B cell (primary cell): ENCODE measurements around the gene ZNF282. TPM values are rescaled to one million over a fixed set of nuclear protein-coding genes. Genes with fewer than 3 reads are reported as not detected.

Source experiments
- ATAC-seq: fragments of 200-7000 bp; cut with Tn5 transposase; one replicate; pipeline ENCODE4 v1.10.0; 2021; ENCODE audit warnings: low read depth, mild to moderate bottlenecking, moderate number of reproducible peaks, moderate library complexity
- CTCF ChIA-PET: fragments of 350-600 bp; sonication (Branson Sonifier 250); formaldehyde crosslinking; loops from one replicate; lab custom pipeline; 2021; ENCODE audit warnings: antibody characterized with exemption, inconsistent platforms; lab: Charles Lee
- POLR2A ChIA-PET: fragments of 350-600 bp; sonication (Branson Sonifier 250); formaldehyde crosslinking; loops from one replicate; lab custom pipeline; 2021; ENCODE audit warnings: antibody characterized with exemption; lab: Charles Lee
- DNase-seq: peaks from one replicate; pipeline ENCODE4 v3.0.0; 2013
- H2AFZ ChIP-seq: 2 replicates; pipeline ENCODE4 v1.6.1; 2012; ENCODE audit warnings: mild to moderate bottlenecking, low read depth, low read length; ENCODE audit not compliant: insufficient read depth, poor library complexity, severe bottlenecking
- H3K27ac ChIP-seq, 2 donors: 1 replicate in 1 of 2; 2 replicates in 1 of 2; pipeline ENCODE4 v1.5.1; 2012 to 2013; ENCODE audit warnings: low read length in 2 of 2, mild to moderate bottlenecking in 2 of 2, moderate library complexity in 1 of 2
- H3K27me3 ChIP-seq, 4 experiments: fragments of 200-600 bp in 1 of 4; sonication (generic) in 1 of 4; replicated peaks in 1 of 4; 1 replicate in 2 of 4; 2 replicates in 2 of 4; pipeline versions ENCODE4 v1.6.1 to v1.7.0; 2013 to 2016; ENCODE audit warnings: low read length in 3 of 4, mild to moderate bottlenecking in 2 of 4, mixed read lengths in 1 of 4, moderate library complexity in 1 of 4; ENCODE audit not compliant: insufficient read depth in 4 of 4, control insufficient read depth in 3 of 4; ENCODE audit errors: control extremely low read depth in 1 of 4
- H3K36me3 ChIP-seq, 2 experiments: replicated peaks in 1 of 2; 1 replicate in 1 of 2; 2 replicates in 1 of 2; pipeline versions ENCODE4 v1.6.1 to v1.7.1; 2013; ENCODE audit warnings: low read length in 1 of 2; ENCODE audit not compliant: insufficient read depth in 2 of 2, control insufficient read depth in 1 of 2; ENCODE audit errors: control extremely low read depth in 1 of 2, extremely low read depth in 1 of 2
- H3K4me1 ChIP-seq, 2 donors: fragments of 200-600 bp in 1 of 2; sonication (generic) in 1 of 2; 1 replicate in 1 of 2; 2 replicates in 1 of 2; pipeline versions ENCODE4 v1.5.1 to v1.6.1; 2013 to 2017; ENCODE audit warnings: low read length in 2 of 2; ENCODE audit not compliant: control insufficient read depth in 2 of 2, insufficient read depth in 2 of 2
- H3K4me2 ChIP-seq: replicated peaks from 2 replicates; pipeline ENCODE3; 2012; ENCODE audit warnings: mild to moderate bottlenecking, low read depth, low read length; ENCODE audit not compliant: poor library complexity, severe bottlenecking
- H3K4me3 ChIP-seq, 5 experiments: fragments of 200-600 bp in 1 of 5; sonication (generic) in 1 of 5; 1 replicate in 3 of 5; 2 replicates in 2 of 5; pipeline versions ENCODE4 v1.5.1 to v1.7.0; 2011 to 2016; ENCODE audit warnings: low read length in 4 of 5, mild to moderate bottlenecking in 4 of 5, low read depth in 2 of 5, control low read depth in 1 of 5, moderate library complexity in 1 of 5; ENCODE audit not compliant: insufficient read depth in 1 of 5; ENCODE audit errors: control extremely low read depth in 1 of 5, extremely low read depth in 1 of 5
- H3K79me2 ChIP-seq: fragments of 200-600 bp; sonication (generic); one replicate; pipeline ENCODE4 v1.6.0; 2016; ENCODE audit warnings: low read length; ENCODE audit not compliant: control insufficient read depth, insufficient read depth
- H3K9ac ChIP-seq: fragments of 200-600 bp; sonication (generic); 2 replicates; pipeline ENCODE4 v1.6.1; 2017; ENCODE audit warnings: mild to moderate bottlenecking, low read length, moderate library complexity
- H3K9me3 ChIP-seq, 3 donors: one replicate each; pipeline versions ENCODE4 v1.6.1 to v1.7.1; 2013; ENCODE audit warnings: low read length in 2 of 3; ENCODE audit not compliant: control insufficient read depth in 2 of 3, insufficient read depth in 1 of 3; ENCODE audit errors: control extremely low read depth in 1 of 3
- H4K20me1 ChIP-seq: 2 replicates; pipeline ENCODE4 v1.6.0; 2012; ENCODE audit warnings: mild to moderate bottlenecking, low read length; ENCODE audit not compliant: insufficient read depth, control insufficient read depth, poor library complexity, severe bottlenecking
- H3K27ac Mint-ChIP-seq: one replicate; pipeline ENCODE4 v1.8.0; 2021; ENCODE audit warnings: mixed read lengths
- H3K27me3 Mint-ChIP-seq: one replicate; pipeline ENCODE4 v1.8.0; 2021; ENCODE audit warnings: mixed read lengths
- H3K4me1 Mint-ChIP-seq: one replicate; pipeline ENCODE4 v1.8.0; 2021; ENCODE audit warnings: mixed read lengths
- H3K4me3 Mint-ChIP-seq: one replicate; pipeline ENCODE4 v1.8.0; 2021; ENCODE audit warnings: mixed read lengths
- H3K9me3 Mint-ChIP-seq: one replicate; pipeline ENCODE4 v1.8.0; 2022; ENCODE audit warnings: mixed read lengths; ENCODE audit not compliant: insufficient read depth
- EZH2 ChIP-seq: IDR thresholded peaks from 2 replicates; pipeline ENCODE4 v1.6.1; 2012; ENCODE audit warnings: borderline replicate concordance, low read depth, mild to moderate bottlenecking, moderate library complexity, low read length; ENCODE audit not compliant: insufficient read depth, poor library complexity, severe bottlenecking
- WGBS: methylation state at CpG from one replicate; pipeline ENCODE4 v1.1.5; 2013; ENCODE audit warnings: missing lambda C conversion rate; ENCODE audit not compliant: insufficient coverage; 5-methylcytosine and 5-hydroxymethylcytosine counted together
- intact Hi-C: fragments of 100-400 bp; cut with micrococcal nuclease; formaldehyde crosslinking; loops from one replicate; pipeline ENCODE4 v1.10.0; 2022
- polyA plus RNA-seq: library from polyadenylated mRNA; depleted of rRNA; stranded (reverse); fragments of >200 nt; gene quantifications from 2 replicates; pipeline ENCODE4 v1.2.3, GENCODE V29; 2012
- total RNA-seq, 2 donors: library from RNA; stranded (reverse); fragments of 120-200 nt in 1 of 2; gene quantifications; 1 replicate in 1 of 2; 2 replicates in 1 of 2; pipeline versions ENCODE4 v1.2.3 to v1.2.4, GENCODE V29; 2013 to 2022
- TF ChIP-seq, protein P1 (sequence below): fragments of 200-600 bp; IDR thresholded peaks from one replicate; pipeline ENCODE4 v1.8.0; 2022; ENCODE audit warnings: antibody characterized with exemption, mild to moderate bottlenecking

Gene ZNF282
- total and polyA plus RNA-seq, 2 donors (not counting 1 experiment from before 2014, with no cell fraction given) = 8.3 to 25.7 TPM

DNA sequence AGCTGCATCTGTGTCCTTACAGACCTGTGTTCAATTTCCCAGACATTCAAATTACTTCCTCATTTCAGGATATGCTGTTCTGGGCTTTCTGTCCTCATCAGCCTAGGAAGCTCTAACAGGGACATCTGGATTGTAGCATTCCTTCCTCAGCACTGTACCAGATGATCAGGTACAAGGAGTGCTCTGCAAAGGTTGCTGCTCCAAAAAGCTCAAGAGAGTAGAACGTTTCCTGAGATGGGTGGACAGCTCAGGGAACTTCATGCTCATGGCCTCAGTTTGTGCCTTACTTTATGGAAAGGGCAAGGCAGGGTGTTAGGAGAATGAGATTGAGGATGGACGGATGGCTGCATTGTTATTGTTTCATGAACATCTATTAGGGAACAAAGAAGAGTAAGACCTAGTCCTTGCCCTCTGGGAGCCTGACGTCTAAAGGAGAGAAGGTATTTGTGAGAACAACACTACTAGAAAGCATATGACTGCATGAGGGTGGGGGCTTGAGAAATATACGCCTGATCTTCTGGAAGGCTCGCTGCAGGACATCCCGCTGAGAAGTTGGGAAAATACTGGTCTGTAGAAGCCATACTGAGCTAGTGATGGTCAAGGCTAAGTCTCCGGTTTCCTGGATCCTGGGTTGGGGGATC lies 33.6 kb downstream of the ZNF282 start:
- no peak overlapping the region for H3K4me3 ChIP-seq
- no peaks in the 10 kb centered on the region for H3K4me1 ChIP-seq
- no peak overlapping the region for H3K27ac ChIP-seq
- H3K27me3 ChIP-seq = peaks cover 0 to 5% (median 0%) of the 10 kb centered on the region in 4 experiments
- Mint-ChIP-seq H3K4me3 (no peak overlapping the region), H3K27ac (no peak overlapping the region), H3K4me1 (no peaks in the 10 kb centered on the region), H3K9me3 (no peaks in the 10 kb centered on the region), H3K27me3 (peaks cover 12% of the 10 kb centered on the region)
- no peaks in the 10 kb centered on the region for H3K79me2 ChIP-seq
- DNase-seq (no peak), ATAC-seq (no peak)
- peaks cover 0 to 4% of the 10 kb centered on the region in 2 experiments for H3K36me3 ChIP-seq
- H2AFZ ChIP-seq = no peak overlapping the region
- TF ChIP-seq, protein P1, sequence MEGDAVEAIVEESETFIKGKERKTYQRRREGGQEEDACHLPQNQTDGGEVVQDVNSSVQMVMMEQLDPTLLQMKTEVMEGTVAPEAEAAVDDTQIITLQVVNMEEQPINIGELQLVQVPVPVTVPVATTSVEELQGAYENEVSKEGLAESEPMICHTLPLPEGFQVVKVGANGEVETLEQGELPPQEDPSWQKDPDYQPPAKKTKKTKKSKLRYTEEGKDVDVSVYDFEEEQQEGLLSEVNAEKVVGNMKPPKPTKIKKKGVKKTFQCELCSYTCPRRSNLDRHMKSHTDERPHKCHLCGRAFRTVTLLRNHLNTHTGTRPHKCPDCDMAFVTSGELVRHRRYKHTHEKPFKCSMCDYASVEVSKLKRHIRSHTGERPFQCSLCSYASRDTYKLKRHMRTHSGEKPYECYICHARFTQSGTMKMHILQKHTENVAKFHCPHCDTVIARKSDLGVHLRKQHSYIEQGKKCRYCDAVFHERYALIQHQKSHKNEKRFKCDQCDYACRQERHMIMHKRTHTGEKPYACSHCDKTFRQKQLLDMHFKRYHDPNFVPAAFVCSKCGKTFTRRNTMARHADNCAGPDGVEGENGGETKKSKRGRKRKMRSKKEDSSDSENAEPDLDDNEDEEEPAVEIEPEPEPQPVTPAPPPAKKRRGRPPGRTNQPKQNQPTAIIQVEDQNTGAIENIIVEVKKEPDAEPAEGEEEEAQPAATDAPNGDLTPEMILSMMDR = no peak
- TF ChIP-seq EZH2 = no peak
- 66% methylated on average over 7 of the region's 7 CpGs for WGBS
- CTCF ChIA-PET = no interaction called here
- no peak overlapping the region for H3K4me2 ChIP-seq
- POLR2A ChIA-PET = no interaction called here
- H3K9ac ChIP-seq = no peak overlapping the region
- H3K9me3 ChIP-seq = peaks cover 0 to 8% (median 0%) of the 10 kb centered on the region in 3 donors
- H4K20me1 ChIP-seq = no peaks in the 10 kb centered on the region
- intact Hi-C loops = no loop called here

DNA sequence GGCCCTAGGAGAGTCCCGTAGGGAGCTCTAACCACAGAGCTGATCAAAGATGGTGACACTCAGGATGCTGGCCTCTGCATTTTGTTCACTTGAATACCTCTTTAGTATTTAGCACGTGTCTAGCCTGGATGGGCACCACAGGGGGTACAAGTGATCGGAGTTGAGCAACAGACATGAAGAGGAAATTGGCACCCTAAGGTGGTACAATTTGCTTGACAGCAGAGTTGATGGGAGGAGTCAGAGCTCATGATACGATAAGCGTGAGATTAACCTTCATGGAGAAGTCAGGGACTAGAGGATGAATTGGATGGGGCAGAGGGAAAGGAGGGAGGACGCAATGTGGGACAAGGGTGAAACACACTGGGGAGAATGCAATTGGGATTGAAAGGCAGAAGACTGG lies 34.2 kb downstream of the ZNF282 start:
- Histone ChIP-seq H3K9ac (no peak overlapping the region), H3K36me3 (peaks cover 0 to 3% of the 10 kb centered on the region in 2 experiments), H3K27ac (no peak overlapping the region), H2AFZ (no peak overlapping the region), H3K4me1 (no peaks in the 10 kb centered on the region), H3K4me3 (no peak overlapping the region), H3K4me2 (no peak overlapping the region), H4K20me1 (no peaks in the 10 kb centered on the region), H3K79me2 (no peaks in the 10 kb centered on the region), H3K27me3 (peaks cover 0 to 5% (median 0%) of the 10 kb centered on the region in 4 experiments), H3K9me3 (peaks cover 0 to 7% (median 0%) of the 10 kb centered on the region in 3 donors)
- H3K4me1 Mint-ChIP-seq = no peaks in the 10 kb centered on the region
- ChIA-PET CTCF (no interaction called here), POLR2A (no interaction called here)
- H3K27ac Mint-ChIP-seq = no peak overlapping the region
- no peaks in the 10 kb centered on the region for H3K9me3 Mint-ChIP-seq
- WGBS = 75% methylated on average over 6 of the region's 6 CpGs
- no peak overlapping the region for H3K4me3 Mint-ChIP-seq
- TF ChIP-seq, protein P1 = no peak
- no peak for TF ChIP-seq EZH2
- intact Hi-C loops = no loop called here
- DNase-seq = no peak
- ATAC-seq = peak; percentile 10
- H3K27me3 Mint-ChIP-seq = peaks cover 14% of the 10 kb centered on the region
